Heart right ventricle (tissue), 16 donors: ENCODE measurements around the gene THAP12. TPM values are rescaled to one million over a fixed set of nuclear protein-coding genes. Genes with fewer than 3 reads are reported as not detected.
A peak's percentile ranks its signal among the peaks of the same experiment; 100 is the strongest.

Experiments used
- ATAC-seq, 8 donors: fragments of 200-7000 bp; cut with Tn5 transposase; one replicate each; pipeline ENCODE4 v1.9.1; 2020; ENCODE audit warnings: mild to moderate bottlenecking in 8 of 8, moderate library complexity in 8 of 8, moderate number of reproducible peaks in 1 of 8
- DNase-seq, 2 donors: peaks; one replicate each; pipeline ENCODE4 v3.0.0-alpha.2; 2020
- H3K27ac ChIP-seq, 10 donors: fragments of 200-600 bp; sonication (generic) in 2 of 10; one replicate each; pipeline versions ENCODE4 v1.5.0 to v1.8.0; 2020 to 2022; ENCODE audit warnings: mild to moderate bottlenecking in 3 of 10
- H3K27me3 ChIP-seq, 7 donors: fragments of 200-600 bp; one replicate each; pipeline ENCODE4 v1.8.0; 2021 to 2022; ENCODE audit warnings: mild to moderate bottlenecking in 2 of 7
- H3K36me3 ChIP-seq, 9 donors: fragments of 200-600 bp; sonication (generic) in 1 of 9; one replicate each; pipeline versions ENCODE4 v1.5.0 to v1.8.0; 2020 to 2022; ENCODE audit warnings: mild to moderate bottlenecking in 2 of 9
- H3K4me1 ChIP-seq, 9 donors: fragments of 200-600 bp; sonication (generic) in 1 of 9; one replicate each; pipeline versions ENCODE4 v1.5.0 to v1.8.0; 2020 to 2022; ENCODE audit warnings: mild to moderate bottlenecking in 4 of 9
- H3K4me3 ChIP-seq, 10 donors: fragments of 200-600 bp; sonication (generic) in 2 of 10; one replicate each; pipeline versions ENCODE4 v1.5.0 to v1.8.0; 2020 to 2022; ENCODE audit warnings: mild to moderate bottlenecking in 7 of 10, moderate library complexity in 2 of 10
- H3K9me3 ChIP-seq, 11 donors: fragments of 200-600 bp in 10 of 11; sonication (generic) in 2 of 11; one replicate each; pipeline versions ENCODE4 v1.5.0 to v1.8.0; 2013 to 2022; ENCODE audit warnings: mild to moderate bottlenecking in 2 of 11, control low read depth in 1 of 11, moderate library complexity in 1 of 11
- CTCF ChIP-seq, 9 donors: fragments of 200-600 bp; sonication (generic) in 2 of 9; IDR thresholded peaks; one replicate each; pipeline versions ENCODE4 v1.5.0 to v1.8.0; 2021 to 2022; ENCODE audit warnings: antibody characterized with exemption in 9 of 9, mild to moderate bottlenecking in 5 of 9, moderate library complexity in 1 of 9
- WGBS, 2 donors: extraction: QIAGEN DNeasy Blood & Tissue Kit; methylation state at CpG; one replicate each; pipeline ENCODE4 v1.1.7; 2013; ENCODE audit warnings: inconsistent platforms in 1 of 2; 5-methylcytosine and 5-hydroxymethylcytosine counted together
- intact Hi-C, 10 donors: fragments of 100-400 bp; cut with DNase I; formaldehyde crosslinking; loops; one replicate each; pipeline versions ENCODE4 v1.11.1 to v1.14.2; 2022
- polyA plus RNA-seq, 2 donors: library from polyadenylated mRNA; stranded (reverse); fragments of 200-250 nt; gene quantifications; one replicate each; pipeline ENCODE4 v1.2.3, GENCODE V29; 2013
- total RNA-seq, 10 donors: library from RNA; stranded (reverse); fragmentation: NEBNext Ultra II Directional in 3 of 10; extraction: Animal tissue kit (Norgen Biotek cat#: 25700) in 3 of 10; gene quantifications; one replicate each; pipeline versions ENCODE4 v1.2.1 to v1.2.4, GENCODE V29; 2021 to 2023
- donor health status: Arrhythmogenic right ventricular cardiomyopathy.
- donor health status: ischemic (EF 13 %, LVEDD 7.1; RV severe dilation, severe dysfunction).
- donor health status: healthy with polysubstance abuse.
- donor health status: DM: no; HTN: yes; CAD: no.
- donor health status: DM: no; HTN: no; CAD: no.
- donor health status: ischemic (EF 25% LVEDD 6.9; RV normal size, moderate dysfunction).
- donor health status: ischemic (EF 25% LVEDD 5.7; RV mildly dilated, moderate dysfunction).
- donor health status: healthy.
- donor health status: DM: yes; HTN: yes; CAD: no.
- donor health status: Ischemic cardiomyopathy.
- donor health status: ischemic (EF 35%, LVEDD 5.7; RV mildly dilated, moderate dysfunction).
- donor health status: nonischemic (EF 11% LVEDD 7.7; RV severe dilation, severe dysfunction).
- donor health status: DM: yes; HTN: yes; CAD: no.
- donor health status: PGD.
- donor health status: ischemic (EF 29% LVEDD 5.4; RV normal size, mild dysfunction).
- donor health status: nonischemic (EF 23%, LVEDD 6.1; RV moderate dilation, normal function).

THAP12 gene
- total and polyA plus RNA-seq, 12 donors: 11.2 to 25.8 (median 22.1) TPM

- 76 to 93% methylated on average over 2 of the region's 2 CpGs for WGBS, 2 donors
- no peak overlapping the region for H3K4me3 ChIP-seq
- intact Hi-C loops: no loop called here
- TF ChIP-seq CTCF (IDR thresholded peaks at IDR 0.05): no peak
- H3K27me3 ChIP-seq: no peaks in the 10 kb centered on the region
- H3K27ac ChIP-seq: no peak overlapping the region
- DNase-seq: no peak
- no peak for ATAC-seq
- H3K9me3 ChIP-seq: peaks cover 0 to 13% (median 0%) of the 10 kb centered on the region in 11 donors
- H3K36me3 ChIP-seq: no peaks in the 10 kb centered on the region
- H3K4me1 ChIP-seq: peaks cover 0 to 40% (median 20%) of the 10 kb centered on the region in 9 donors
Measured at GRCh38 chr11:76336597-76336996, 44.3 kb downstream of the THAP12 start.

GRCh38 chr11:76335842-76336241 lies 45.1 kb downstream of the THAP12 start:
- TF ChIP-seq CTCF (IDR thresholded peaks at IDR 0.05): no peak
- H3K9me3 ChIP-seq: peaks cover 0 to 13% (median 0%) of the 10 kb centered on the region in 11 donors
- H3K27me3 ChIP-seq: no peaks in the 10 kb centered on the region
- H3K4me1 ChIP-seq: peaks cover 0 to 40% (median 20%) of the 10 kb centered on the region in 9 donors
- no peak overlapping the region for H3K27ac ChIP-seq
- ATAC-seq: peak in 2 of 8 donors; percentile 10 to 39
- DNase-seq: no peak
- intact Hi-C loops: no loop called here
- no peaks in the 10 kb centered on the region for H3K36me3 ChIP-seq
- H3K4me3 ChIP-seq: no peak overlapping the region

GRCh38 chr11:76334826-76335389 lies 46.0 kb downstream of the THAP12 start:
- ATAC-seq (no peak), DNase-seq (no peak)
- intact Hi-C loops: no loop called here
- no peak overlapping the region for H3K27ac ChIP-seq
- H3K27me3 ChIP-seq: no peaks in the 10 kb centered on the region
- no peak overlapping the region for H3K4me3 ChIP-seq
- H3K36me3 ChIP-seq: no peaks in the 10 kb centered on the region
- TF ChIP-seq CTCF (IDR thresholded peaks at IDR 0.05): no peak
- 96 to 98% methylated on average over 5 of the region's 5 CpGs for WGBS, 2 donors
- H3K9me3 ChIP-seq: peaks cover 0 to 13% (median 0%) of the 10 kb centered on the region in 11 donors
- peaks cover 0 to 36% (median 17%) of the 10 kb centered on the region in 9 donors for H3K4me1 ChIP-seq

- no peak overlapping the region for H3K27ac ChIP-seq
- H3K9me3 ChIP-seq: peaks cover 0 to 13% (median 0%) of the 10 kb centered on the region in 11 donors
- no peak for TF ChIP-seq CTCF (IDR thresholded peaks at IDR 0.05)
- H3K36me3 ChIP-seq: no peaks in the 10 kb centered on the region
- H3K4me3 ChIP-seq: no peak overlapping the region
- DNase-seq (no peak), ATAC-seq (no peak)
- WGBS, 2 donors: 98 to 99% methylated on average over 7 of the region's 7 CpGs
- intact Hi-C loops: no loop called here
- H3K27me3 ChIP-seq: no peaks in the 10 kb centered on the region
- peaks cover 0 to 11% (median 7%) of the 10 kb centered on the region in 9 donors for H3K4me1 ChIP-seq
Measured at GRCh38 chr11:76330651-76331050, 50.3 kb downstream of the THAP12 start.
